Keratinocyte (primary cell): ENCODE measurements around the gene NTNG1.

Experiments
- CTCF ChIP-seq, 3 experiments: IDR thresholded peaks in 1 of 3; conservative IDR thresholded peaks in 1 of 3; optimal IDR thresholded peaks in 1 of 3; 2 replicates in 2 of 3; 3 replicates in 1 of 3; pipeline versions ENCODE3 to v1.5.1; 2011; ENCODE audit warnings: low read length in 3 of 3, mild to moderate bottlenecking in 3 of 3, moderate library complexity in 2 of 3, control low read depth in 1 of 3, inconsistent platforms in 1 of 3; ENCODE audit not compliant: insufficient read depth in 2 of 3; ENCODE audit errors: extremely low read depth in 1 of 3
- EZH2 ChIP-seq: IDR thresholded peaks from one replicate; pipeline ENCODE4 v1.6.1; 2012; ENCODE audit warnings: inconsistent platforms, mild to moderate bottlenecking, low read length, moderate library complexity

DNA sequence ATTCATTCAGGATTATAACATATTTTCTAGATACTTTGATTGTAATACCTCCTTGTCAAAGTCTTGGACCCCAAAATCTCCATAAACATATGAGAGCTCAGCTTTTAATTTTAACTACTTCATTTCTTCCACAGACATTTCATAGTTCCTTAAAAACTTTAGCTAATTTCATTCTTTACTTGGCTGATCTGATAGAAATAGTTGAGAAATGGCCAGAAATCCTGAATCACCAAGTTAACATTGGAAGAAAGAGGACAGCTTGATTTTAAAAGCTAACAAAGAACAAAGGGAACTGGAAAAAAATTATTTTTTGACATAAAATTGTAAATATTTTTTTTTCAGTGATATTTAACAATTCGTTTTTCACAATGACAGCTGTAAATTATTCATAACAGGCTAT is 216.5 kb downstream of the NTNG1 start:
- TF ChIP-seq EZH2 = no peak
- no peak for TF ChIP-seq CTCF (optimal IDR thresholded peaks at IDR 0.05 in 1 of 3, IDR thresholded peaks at IDR 0.05 in 1 of 3, conservative IDR thresholded peaks at IDR 0.05 in 1 of 3; ENCODE audit: extremely low read depth in 1 of 3, insufficient read depth in 2 of 3, low read length in 3 of 3)
